Adipose tissue (tissue), 3 donors: ENCODE data around the gene UBE2D3. TPM values are rescaled to one million over a fixed set of nuclear protein-coding genes. Genes with fewer than 3 reads are reported as not detected.

Source experiments
- H3K27ac ChIP-seq: one replicate; pipeline ENCODE4 v1.5.1; 2013; ENCODE audit warnings: low read depth, low read length
- WGBS, 3 donors: extraction: QIAGEN DNeasy Blood & Tissue Kit; methylation state at CpG; one replicate each; pipeline ENCODE4 v1.1.7; 2013; 5-methylcytosine and 5-hydroxymethylcytosine counted together
- polyA plus RNA-seq, 3 donors: library from polyadenylated mRNA; stranded (reverse); fragments of 200-250 nt; gene quantifications; one replicate each; pipeline ENCODE4 v1.2.3, GENCODE V29; 2013
- donor health status: healthy with polysubstance abuse.
- donor health status: Bipolar disorder and iron deficiency.
- donor health status: healthy.

The UBE2D3 gene
- polyA plus RNA-seq, 3 donors = 125 to 275 (median 271) TPM

GRCh38 chr4:102809691-102810090 lies 17.7 kb downstream of the UBE2D3 start:
- WGBS, 3 donors = 86 to 92% (median 88%) methylated on average over 2 of the region's 2 CpGs
- H3K27ac ChIP-seq = no peak overlapping the region

GRCh38 chr4:102809190-102809589 lies 18.2 kb downstream of the UBE2D3 start:
- H3K27ac ChIP-seq = no peak overlapping the region
- 45 to 46% (median 45%) methylated on average over 3 of the region's 3 CpGs for WGBS, 3 donors

GRCh38 chr4:102808009-102808408 lies 19.3 kb downstream of the UBE2D3 start:
- 73 to 84% (median 78%) methylated on average over 2 of the region's 2 CpGs for WGBS, 3 donors
- H3K27ac ChIP-seq = no peak overlapping the region

- no peak overlapping the region for H3K27ac ChIP-seq
- 61 to 79% (median 64%) methylated on average over 1 of the region's 1 CpG for WGBS, 3 donors
Measured at GRCh38 chr4:102807345-102807744, 20.0 kb downstream of the UBE2D3 start.

GRCh38 chr4:102799816-102800215 lies 27.5 kb downstream of the UBE2D3 start:
- WGBS, 3 donors = 82 to 91% (median 83%) methylated on average over 2 of the region's 2 CpGs
- no peak overlapping the region for H3K27ac ChIP-seq

GRCh38 chr4:102794999-102795398 lies 32.4 kb downstream of the UBE2D3 start:
- no peak overlapping the region for H3K27ac ChIP-seq
- 93 to 97% (median 95%) methylated on average over 2 of the region's 2 CpGs for WGBS, 3 donors

GRCh38 chr4:102792361-102792936 lies 34.9 kb downstream of the UBE2D3 start:
- WGBS, 3 donors = 65 to 88% (median 87%) methylated on average over 2 of the region's 2 CpGs
- H3K27ac ChIP-seq = no peak overlapping the region

- 82 to 89% (median 84%) methylated on average over 7 of the region's 7 CpGs for WGBS, 3 donors
- no peak overlapping the region for H3K27ac ChIP-seq
Measured at GRCh38 chr4:102791318-102791835, 36.0 kb downstream of the UBE2D3 start.

- WGBS, 3 donors = 66 to 74% (median 69%) methylated on average over 3 of the region's 3 CpGs
- no peak overlapping the region for H3K27ac ChIP-seq
Measured at GRCh38 chr4:102789317-102789717, 38.0 kb downstream of the UBE2D3 start.

- H3K27ac ChIP-seq = no peak overlapping the region
- 94 to 95% (median 95%) methylated on average over 3 of the region's 3 CpGs for WGBS, 3 donors
Measured at GRCh38 chr4:102787944-102788343, 39.4 kb downstream of the UBE2D3 start.

- 95 to 98% (median 96%) methylated on average over 7 of the region's 7 CpGs for WGBS, 3 donors
- no peak overlapping the region for H3K27ac ChIP-seq
Measured at GRCh38 chr4:102787096-102787881, 40.1 kb downstream of the UBE2D3 start.

- WGBS, 3 donors = 48 to 60% (median 50%) methylated on average over 1 of the region's 1 CpG
- no peak overlapping the region for H3K27ac ChIP-seq
Measured at GRCh38 chr4:102786279-102786678, 41.1 kb downstream of the UBE2D3 start.

GRCh38 chr4:102783006-102783405 lies 44.3 kb downstream of the UBE2D3 start:
- 93 to 99% (median 96%) methylated on average over 2 of the region's 2 CpGs for WGBS, 3 donors
- no peak overlapping the region for H3K27ac ChIP-seq

GRCh38 chr4:102781570-102781969 lies 45.8 kb downstream of the UBE2D3 start:
- no peak overlapping the region for H3K27ac ChIP-seq
- WGBS, 3 donors = 85 to 100% (median 94%) methylated on average over 1 of the region's 1 CpG

- no peak overlapping the region for H3K27ac ChIP-seq
- WGBS, 3 donors = 77 to 88% (median 80%) methylated on average over 5 of the region's 5 CpGs
Measured at GRCh38 chr4:102780476-102781144, 46.7 kb downstream of the UBE2D3 start.

GRCh38 chr4:102779204-102779603 lies 48.1 kb downstream of the UBE2D3 start:
- no peak overlapping the region for H3K27ac ChIP-seq

GRCh38 chr4:102778720-102779119 lies 48.6 kb downstream of the UBE2D3 start:
- H3K27ac ChIP-seq = no peak overlapping the region
- WGBS, 3 donors = 24 to 68% (median 64%) methylated on average over 7 of the region's 7 CpGs

More at GRCh38 chr4:102779204-102779603, 48.1 kb downstream of the UBE2D3 start:
- WGBS, 3 donors = 54 to 69% (median 66%) methylated on average over 4 of the region's 4 CpGs

GRCh38 chr4:102775805-102776204 lies 51.5 kb downstream of the UBE2D3 start:
- H3K27ac ChIP-seq = no peak overlapping the region
- 82 to 87% (median 87%) methylated on average over 1 of the region's 1 CpG for WGBS, 3 donors

- 81 to 96% (median 89%) methylated on average over 2 of the region's 2 CpGs for WGBS, 3 donors
- no peak overlapping the region for H3K27ac ChIP-seq
Measured at GRCh38 chr4:102774254-102774653, 53.1 kb downstream of the UBE2D3 start.
